ENCODE results near the gene HNF1B.
A peak's percentile ranks its signal among the peaks of the same experiment; 100 is the strongest.

HNF1B gene

DNA sequence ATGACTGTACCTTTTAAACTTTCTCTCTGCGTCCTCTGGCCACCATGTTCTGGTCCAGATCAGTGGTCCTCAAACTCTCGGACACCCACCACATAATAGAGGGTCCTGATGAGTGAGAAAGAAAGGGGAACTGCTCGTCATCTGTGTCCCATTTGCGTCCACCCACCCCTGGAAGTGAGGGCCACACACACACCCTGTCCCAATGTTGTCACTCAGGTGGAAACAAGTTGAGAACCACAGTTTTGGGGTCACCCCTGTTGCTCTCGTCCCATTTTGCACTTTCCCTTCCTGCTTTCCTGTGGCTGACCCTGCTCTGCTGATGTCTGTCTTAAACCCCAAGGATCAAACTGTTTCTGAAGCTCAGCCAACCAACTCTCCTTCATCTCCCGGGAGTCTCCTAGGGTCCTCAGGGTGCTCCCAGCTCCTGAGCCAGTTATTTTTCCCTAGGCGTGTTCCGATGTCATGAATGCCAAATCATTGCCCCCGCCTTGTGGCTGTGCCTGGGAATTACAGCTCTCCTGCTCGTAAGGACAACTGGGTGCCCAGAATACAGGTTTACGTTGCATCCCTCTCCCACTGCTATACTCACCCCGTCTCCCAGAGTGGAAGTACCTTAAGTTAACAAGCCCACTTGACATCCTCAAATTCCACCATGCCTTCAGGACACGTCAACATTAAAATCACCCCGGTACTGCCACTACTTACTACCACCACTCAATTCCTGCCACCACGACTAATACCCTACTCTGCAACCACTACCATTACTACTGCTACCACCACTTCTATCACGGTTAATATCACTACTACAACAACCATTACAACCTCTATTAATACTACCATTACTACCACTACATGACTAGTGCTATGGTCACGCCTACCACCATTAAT is 26.0 kb upstream of the HNF1B start:
- Mint-ChIP-seq H3K27ac (no peak overlapping the region), H3K4me1 (peaks cover 79% of the 10 kb centered on the region), H3K9me3 (peaks cover 0 to 5% of the 10 kb centered on the region in 2 donors), H3K27me3 (peaks cover 36% of the 10 kb centered on the region), H3K4me3 (no peak overlapping the region)
- DNase-seq (peak in 1 of 2 donors; percentile 39), ATAC-seq (peak; percentile 8)

DNA sequence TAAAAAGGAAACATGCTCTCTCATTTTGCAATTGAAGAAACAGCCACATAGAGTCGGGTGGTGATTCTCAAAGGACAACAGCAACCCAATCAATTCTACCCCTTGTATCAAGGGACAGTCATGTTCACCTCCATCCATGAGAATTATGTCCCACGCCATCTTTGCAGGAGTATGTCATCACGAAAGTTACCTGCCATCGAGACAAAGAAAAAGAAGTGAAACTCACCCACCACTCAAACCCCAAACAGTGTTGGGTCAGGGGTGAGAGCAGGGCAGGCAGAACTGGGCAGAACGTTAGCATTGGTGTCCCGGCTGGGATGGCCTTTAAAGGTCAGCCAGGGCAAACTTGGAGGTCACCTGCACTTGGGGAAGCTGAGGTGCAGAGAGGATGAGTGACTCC is 24.2 kb upstream of the HNF1B start:
- H3K27ac Mint-ChIP-seq: no peak overlapping the region
- DNase-seq (no peak), ATAC-seq (no peak)
- H3K27me3 Mint-ChIP-seq: peaks cover 38% of the 10 kb centered on the region
- H3K4me3 Mint-ChIP-seq: no peak overlapping the region
- H3K9me3 Mint-ChIP-seq: peaks cover 0 to 5% of the 10 kb centered on the region in 2 donors
- H3K4me1 Mint-ChIP-seq: peaks cover 76% of the 10 kb centered on the region

DNA sequence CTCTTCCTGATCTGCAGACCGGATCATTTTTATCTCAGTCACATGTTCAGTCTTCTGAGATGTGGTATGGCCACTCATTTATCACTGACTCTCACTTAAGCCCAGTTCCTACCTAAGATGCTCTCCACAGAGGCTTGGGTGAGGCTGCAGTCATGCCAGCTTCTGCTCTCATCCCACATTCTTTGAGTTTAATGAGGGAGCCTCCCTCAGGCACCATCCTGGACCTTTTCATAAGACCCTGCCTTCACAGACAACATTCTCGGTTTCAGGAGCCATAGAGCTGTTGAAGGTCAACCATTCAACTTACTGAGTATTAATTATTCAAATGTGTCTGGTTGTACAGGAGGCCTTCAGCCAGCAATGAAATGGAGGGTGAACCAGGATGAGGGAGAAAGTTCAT is 23.6 kb upstream of the HNF1B start:
- DNase-seq (no peak), ATAC-seq (no peak)
- Mint-ChIP-seq H3K9me3 (peaks cover 0 to 5% of the 10 kb centered on the region in 2 donors), H3K4me1 (peaks cover 72% of the 10 kb centered on the region), H3K27ac (no peak overlapping the region), H3K27me3 (peaks cover 38% of the 10 kb centered on the region), H3K4me3 (no peak overlapping the region)

DNA sequence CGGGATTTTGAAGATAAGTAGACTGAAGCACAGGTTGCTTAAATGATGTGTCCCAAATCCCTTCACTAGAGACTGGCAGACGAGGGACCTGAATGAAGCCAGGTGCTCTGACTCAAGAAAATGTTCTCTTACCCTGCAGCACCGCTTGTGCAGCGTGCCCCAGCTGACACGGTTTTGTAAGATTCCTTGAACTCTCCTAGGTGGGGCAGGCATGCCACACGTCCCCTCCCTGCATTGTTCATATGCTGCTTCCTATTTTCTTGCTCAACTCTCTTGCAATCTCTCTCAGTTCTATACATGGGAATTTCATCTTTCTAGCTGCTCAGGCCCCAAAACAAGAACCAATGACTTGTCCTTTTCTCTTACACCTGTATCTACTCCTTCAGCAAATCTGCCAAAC is 22.1 kb upstream of the HNF1B start:
- Mint-ChIP-seq H3K9me3 (peaks cover 0 to 5% of the 10 kb centered on the region in 2 donors), H3K27me3 (peaks cover 48% of the 10 kb centered on the region), H3K27ac (no peak overlapping the region), H3K4me3 (no peak overlapping the region), H3K4me1 (peaks cover 67% of the 10 kb centered on the region)
- DNase-seq (no peak), ATAC-seq (no peak)

DNA sequence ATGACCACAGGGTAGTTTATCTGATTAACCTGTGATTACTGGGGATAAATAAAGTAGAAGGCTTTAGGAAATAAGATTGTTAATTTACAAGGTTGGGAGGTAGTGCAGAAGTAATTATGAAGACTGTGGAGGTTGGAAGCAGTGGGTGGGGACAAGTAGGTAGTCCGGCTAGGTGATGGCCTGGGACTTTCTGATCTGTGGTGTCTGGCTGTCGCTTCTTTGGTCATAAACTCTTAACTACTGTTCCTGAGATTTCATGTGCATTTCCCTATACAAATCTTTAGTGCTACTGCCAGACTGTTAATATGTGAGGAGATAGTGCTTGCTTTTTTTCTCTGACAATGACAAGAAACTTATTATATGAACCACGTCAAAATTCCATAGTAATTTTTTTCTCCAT is 19.5 kb upstream of the HNF1B start:
- Mint-ChIP-seq H3K4me3 (peak overlapping the region; percentile 48 to 71), H3K27ac (no peak overlapping the region), H3K9me3 (peaks cover 0 to 5% of the 10 kb centered on the region in 2 donors), H3K27me3 (peaks cover 44% of the 10 kb centered on the region), H3K4me1 (peaks cover 68% of the 10 kb centered on the region)
- DNase-seq (no peak), ATAC-seq (no peak)

DNA sequence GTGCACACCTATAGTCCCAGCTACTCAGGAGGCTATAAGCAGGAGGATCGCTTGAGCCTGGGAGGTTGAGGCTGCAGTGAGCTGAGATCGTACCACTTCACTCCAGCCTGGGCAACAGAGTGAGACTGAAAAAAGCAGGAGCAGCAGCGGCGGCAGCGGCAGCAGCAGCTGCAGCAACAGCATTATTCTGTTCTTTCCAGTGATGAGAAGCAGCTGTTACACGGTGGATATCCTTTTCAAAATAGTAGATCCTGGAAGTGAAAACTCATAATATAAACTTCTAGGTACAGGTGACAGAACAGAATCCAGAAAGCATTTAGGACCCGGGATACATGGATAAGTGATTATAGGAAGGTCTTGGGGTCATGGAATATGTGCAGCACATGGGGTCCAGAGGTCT is 17.8 kb upstream of the HNF1B start:
- no peak overlapping the region for H3K4me3 Mint-ChIP-seq
- no peak for DNase-seq
- no peak for ATAC-seq
- H3K4me1 Mint-ChIP-seq: peaks cover 62% of the 10 kb centered on the region
- no peak overlapping the region for H3K27ac Mint-ChIP-seq
- H3K9me3 Mint-ChIP-seq: peaks cover 0 to 1% of the 10 kb centered on the region in 2 donors
- peaks cover 55% of the 10 kb centered on the region for H3K27me3 Mint-ChIP-seq

DNA sequence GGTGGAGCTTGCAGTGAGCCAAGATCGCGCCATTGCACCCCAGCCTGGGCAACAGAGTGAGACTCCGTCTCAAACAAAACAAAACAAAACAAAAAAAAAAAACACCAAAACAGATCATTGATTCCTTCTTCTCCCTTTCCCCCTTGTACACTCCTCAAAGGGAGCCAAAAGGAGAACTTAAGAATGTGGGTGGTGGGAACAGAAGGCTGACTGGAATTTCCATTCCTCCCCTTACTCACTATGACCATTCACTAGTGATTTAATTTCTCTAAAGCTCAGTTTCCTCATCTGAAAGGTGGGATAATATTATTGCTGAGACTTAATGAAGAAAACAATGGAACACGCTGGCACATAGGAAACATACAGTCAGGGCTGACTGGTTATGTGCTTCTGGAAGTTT is 17.1 kb upstream of the HNF1B start:
- ATAC-seq: no peak
- Mint-ChIP-seq H3K4me1 (peaks cover 57% of the 10 kb centered on the region), H3K4me3 (no peak overlapping the region), H3K27ac (no peak overlapping the region), H3K9me3 (no peaks in the 10 kb centered on the region), H3K27me3 (peaks cover 54% of the 10 kb centered on the region)
- no peak for DNase-seq

DNA sequence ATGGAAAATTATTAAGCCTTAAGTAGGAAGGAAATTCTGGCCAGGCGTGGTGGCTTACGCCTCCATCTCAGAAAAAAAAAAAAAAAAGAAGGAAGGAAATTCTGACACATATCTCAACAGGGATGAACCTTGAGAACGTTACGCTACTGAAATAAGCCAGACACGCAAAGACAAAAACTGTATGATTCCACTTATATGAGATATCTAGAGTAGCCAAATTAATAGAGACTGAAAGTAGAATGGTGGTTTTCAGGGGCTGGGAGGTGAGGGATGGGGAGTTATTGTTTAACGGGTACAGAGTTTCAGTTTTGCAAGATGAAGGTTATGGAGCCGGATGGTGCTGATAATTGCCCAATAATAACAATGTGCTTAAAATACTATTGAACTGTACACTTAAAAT is 16.2 kb upstream of the HNF1B start:
- Mint-ChIP-seq H3K27ac (no peak overlapping the region), H3K4me1 (peaks cover 57% of the 10 kb centered on the region), H3K4me3 (peak overlapping the region in 1 of 2 donors; percentile 46), H3K27me3 (peaks cover 45% of the 10 kb centered on the region), H3K9me3 (no peaks in the 10 kb centered on the region)
- ATAC-seq: peak; percentile 90
- no peak for DNase-seq

DNA sequence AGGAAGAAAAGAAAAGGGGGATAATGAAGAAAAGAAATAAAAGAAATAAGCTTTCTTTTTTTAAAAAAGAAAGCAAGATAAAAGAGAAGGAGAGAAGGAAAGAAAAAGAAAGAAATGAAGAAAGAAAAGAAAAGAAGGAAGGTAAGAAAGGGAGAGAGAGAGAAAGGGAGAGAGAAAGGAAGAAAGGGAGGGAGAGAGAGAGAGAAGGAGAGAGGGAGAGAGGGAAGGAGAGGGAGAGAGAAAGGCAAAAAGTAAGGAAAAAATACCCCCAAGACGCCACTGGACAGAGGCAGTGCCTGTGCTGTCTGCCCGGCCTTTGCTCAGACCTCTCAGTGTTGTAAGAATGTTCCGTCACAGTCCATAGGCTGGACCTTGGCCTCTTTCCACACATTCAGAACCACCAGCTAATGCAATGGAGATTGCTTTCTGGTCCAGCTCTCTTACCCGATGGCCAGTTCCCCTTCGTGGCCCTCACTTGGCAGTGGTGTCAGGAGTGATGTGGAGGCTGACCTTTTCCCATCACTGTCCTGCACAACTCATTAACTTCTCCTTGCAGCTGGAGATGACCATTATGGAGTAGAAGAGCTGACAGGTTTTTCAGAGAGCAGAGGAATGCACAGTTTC is 14.3 kb upstream of the HNF1B start:
- Mint-ChIP-seq H3K27ac (no peak overlapping the region), H3K4me1 (peaks cover 55% of the 10 kb centered on the region), H3K9me3 (no peaks in the 10 kb centered on the region), H3K4me3 (no peak overlapping the region), H3K27me3 (peaks cover 58% of the 10 kb centered on the region)
- no peak for ATAC-seq
- no peak for DNase-seq

DNA sequence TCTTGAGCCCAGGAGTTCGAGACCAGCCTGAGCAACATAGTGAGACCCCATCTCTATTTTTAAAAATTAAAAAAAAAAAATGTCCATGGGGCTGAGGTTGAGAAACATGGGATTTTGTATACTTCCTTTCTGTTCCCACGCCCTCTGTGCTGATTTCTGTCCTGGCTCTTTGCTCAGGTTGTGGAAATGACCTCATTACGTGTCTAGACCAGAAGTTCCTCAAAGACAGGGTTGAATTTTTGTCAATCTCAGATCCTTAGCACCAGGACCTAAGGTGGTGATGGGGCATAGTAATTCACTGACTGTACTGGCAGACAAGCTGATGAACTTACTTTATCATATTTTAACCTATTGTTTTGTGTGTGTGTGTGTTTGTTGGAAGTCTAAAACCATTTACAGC is 11.2 kb upstream of the HNF1B start:
- Mint-ChIP-seq H3K27ac (no peak overlapping the region), H3K4me3 (no peak overlapping the region), H3K27me3 (peaks cover 63% of the 10 kb centered on the region), H3K4me1 (peaks cover 57% of the 10 kb centered on the region), H3K9me3 (no peaks in the 10 kb centered on the region)
- DNase-seq (no peak), ATAC-seq (no peak)

DNA sequence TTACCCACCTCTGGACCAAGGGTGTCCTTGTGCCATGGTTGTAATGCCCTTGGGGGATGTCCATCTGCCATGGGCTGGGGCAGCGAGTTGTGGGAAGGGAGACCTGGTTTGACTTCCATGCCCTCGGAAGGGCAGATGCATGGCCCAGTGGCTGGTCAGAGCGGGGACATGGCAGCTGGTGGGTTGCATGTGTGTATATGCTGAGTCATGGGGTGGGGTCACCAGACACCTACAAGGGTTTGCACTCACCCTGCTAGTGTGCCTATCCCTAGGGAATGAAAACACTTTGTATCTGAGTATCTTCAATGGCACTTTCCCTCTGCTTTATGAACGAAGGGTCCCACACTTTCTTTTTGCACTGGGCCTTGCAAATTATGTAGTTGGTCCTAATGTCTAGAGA is 10.6 kb upstream of the HNF1B start:
- no peak overlapping the region for H3K4me3 Mint-ChIP-seq
- H3K9me3 Mint-ChIP-seq: no peaks in the 10 kb centered on the region
- peaks cover 60% of the 10 kb centered on the region for H3K4me1 Mint-ChIP-seq
- peaks cover 63% of the 10 kb centered on the region for H3K27me3 Mint-ChIP-seq
- ATAC-seq: no peak
- no peak for DNase-seq
- H3K27ac Mint-ChIP-seq: no peak overlapping the region

DNA sequence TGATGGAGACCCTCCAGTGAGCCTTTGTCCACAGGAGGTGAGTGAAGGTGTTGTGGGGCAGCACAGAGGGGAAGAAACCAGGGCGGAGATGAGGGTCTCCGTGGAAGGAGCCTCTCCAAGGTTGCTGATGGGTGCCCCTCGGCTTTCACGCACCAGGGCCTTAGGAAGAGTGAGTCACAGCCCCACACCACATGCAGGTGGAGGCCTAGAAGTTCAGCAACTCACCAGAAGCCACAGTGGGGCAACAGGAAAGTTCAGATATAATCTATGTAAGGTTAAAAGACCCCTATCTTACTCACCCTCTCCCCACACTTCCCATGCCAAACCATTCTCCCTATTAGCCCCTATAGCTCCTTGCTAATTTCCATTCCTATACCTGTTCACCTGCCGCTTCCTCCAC is 9.5 kb upstream of the HNF1B start:
- no peak for ATAC-seq
- Mint-ChIP-seq H3K4me1 (peaks cover 51% of the 10 kb centered on the region), H3K27ac (no peak overlapping the region), H3K9me3 (no peaks in the 10 kb centered on the region), H3K27me3 (peaks cover 56% of the 10 kb centered on the region), H3K4me3 (no peak overlapping the region)
- no peak for DNase-seq

DNA sequence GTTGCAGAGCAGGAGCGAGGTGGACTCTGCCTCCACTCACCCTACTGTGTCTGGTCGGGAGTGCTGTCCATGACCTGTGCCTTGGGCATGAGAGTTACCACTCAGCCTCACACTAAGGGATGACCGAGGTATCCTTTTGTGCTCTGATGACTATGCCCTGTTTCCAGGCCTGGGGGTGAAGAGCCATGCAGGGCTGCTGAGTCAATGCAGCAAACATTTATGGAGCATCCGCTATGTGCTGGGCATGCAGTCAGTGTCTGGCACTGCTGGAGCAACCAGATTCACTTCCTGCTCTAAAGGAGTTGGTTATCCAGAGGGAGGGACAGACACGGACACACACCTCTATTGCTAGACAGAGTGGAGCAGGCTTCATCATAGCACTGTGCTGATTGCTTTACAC is 7.6 kb upstream of the HNF1B start:
- no peak for DNase-seq
- no peak for ATAC-seq
- peaks cover 55% of the 10 kb centered on the region for H3K4me1 Mint-ChIP-seq
- H3K4me3 Mint-ChIP-seq: no peak overlapping the region
- no peaks in the 10 kb centered on the region for H3K9me3 Mint-ChIP-seq
- no peak overlapping the region for H3K27ac Mint-ChIP-seq
- H3K27me3 Mint-ChIP-seq: peaks cover 55% of the 10 kb centered on the region

DNA sequence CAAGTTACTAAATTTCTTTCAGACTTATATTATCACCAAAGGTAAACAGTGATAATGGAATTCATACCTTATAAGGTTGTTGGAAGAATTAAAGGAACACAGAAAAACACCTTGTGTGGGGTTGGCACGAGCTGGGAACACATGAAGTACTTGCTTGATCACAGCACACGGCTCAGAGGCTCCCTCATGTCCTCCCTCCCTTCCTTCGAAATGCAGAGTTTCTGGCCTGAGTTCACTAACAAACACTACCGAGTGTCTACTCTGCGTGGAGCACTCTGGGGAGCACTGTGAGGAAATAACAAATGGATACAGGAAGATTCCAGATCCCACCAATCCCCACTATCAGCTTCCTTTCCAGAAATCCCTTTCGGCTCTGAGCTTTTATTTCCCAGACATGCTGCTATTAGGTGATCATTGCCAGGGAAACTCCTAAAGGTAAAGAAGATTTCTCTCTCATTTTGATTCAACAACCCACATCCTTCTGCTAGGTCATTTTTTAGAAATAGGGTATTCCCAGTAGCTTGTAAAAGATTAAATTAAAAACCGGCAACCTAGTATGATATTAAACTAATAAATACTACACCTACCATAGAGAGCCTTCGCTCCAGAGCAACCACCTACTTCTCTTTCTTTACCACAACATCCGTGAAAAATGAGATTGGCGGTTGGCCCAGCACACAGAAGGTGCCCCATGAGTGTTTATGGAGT is 6.1 kb upstream of the HNF1B start:
- ATAC-seq: peak; percentile 61
- Mint-ChIP-seq H3K27ac (peak overlapping the region in 1 of 2 donors; percentile 36), H3K27me3 (peaks cover 67% of the 10 kb centered on the region), H3K4me3 (no peak overlapping the region), H3K9me3 (no peaks in the 10 kb centered on the region), H3K4me1 (peaks cover 62% of the 10 kb centered on the region)
- no peak for DNase-seq

DNA sequence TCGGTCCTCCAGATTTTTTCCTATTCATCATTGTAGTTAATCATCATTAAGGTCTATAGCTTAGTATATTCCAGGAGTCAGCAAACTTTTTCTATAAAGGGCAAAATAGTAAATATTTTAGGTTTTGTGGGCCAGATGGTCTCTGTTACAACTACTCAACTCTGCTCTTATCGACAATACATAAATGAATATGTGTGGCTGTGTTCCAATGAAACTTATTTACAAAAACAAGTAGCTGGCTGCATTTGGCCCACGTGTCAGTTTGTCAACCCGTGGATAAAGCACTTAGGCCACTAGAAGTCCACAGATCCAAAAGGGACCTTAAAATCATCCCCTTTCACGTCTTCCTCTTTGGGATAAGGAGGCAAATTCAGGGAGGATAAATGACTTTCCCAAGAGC is 5.4 kb upstream of the HNF1B start:
- ATAC-seq (no peak), DNase-seq (no peak)
- peaks cover 67% of the 10 kb centered on the region for H3K4me1 Mint-ChIP-seq
- H3K27ac Mint-ChIP-seq: no peak overlapping the region
- H3K9me3 Mint-ChIP-seq: no peaks in the 10 kb centered on the region
- H3K4me3 Mint-ChIP-seq: no peak overlapping the region
- H3K27me3 Mint-ChIP-seq: peaks cover 69% of the 10 kb centered on the region

DNA sequence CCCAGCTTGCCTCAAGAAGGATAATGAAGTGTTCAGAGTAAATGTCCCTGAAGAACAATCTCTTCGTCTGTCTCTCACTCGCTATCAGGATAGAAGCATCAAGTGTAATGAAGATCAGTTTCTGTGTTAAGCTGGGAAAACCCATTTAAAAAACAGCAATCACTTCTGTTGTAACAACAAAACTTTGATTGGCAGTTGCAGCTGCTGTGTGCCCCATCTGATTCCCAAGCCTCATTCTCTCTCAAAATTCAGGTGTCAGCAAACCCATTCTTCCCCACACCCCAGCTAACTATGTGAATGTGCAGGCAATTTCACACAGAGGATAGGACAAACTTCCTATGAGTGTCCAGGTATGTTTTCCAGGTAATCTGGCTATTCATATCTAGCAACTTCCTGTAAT is 2.4 kb upstream of the HNF1B start:
- ATAC-seq (no peak), DNase-seq (no peak)
- Mint-ChIP-seq H3K4me1 (peaks cover 71% of the 10 kb centered on the region), H3K4me3 (no peak overlapping the region), H3K27ac (no peak overlapping the region), H3K9me3 (no peaks in the 10 kb centered on the region), H3K27me3 (peaks cover 74% of the 10 kb centered on the region)

Data from stimulated activated naive CD8-positive, alpha-beta T cell treated with anti-CD3 and anti-CD28 coated beads, Interleukin-15, amount 100 ng/mL, for 72 hours (primary cell).